Right lobe of liver (tissue), 6 donors: ENCODE data around the gene SLC4A8. TPM values are rescaled to one million over a fixed set of nuclear protein-coding genes. Genes with fewer than 3 reads are reported as not detected.
A peak's percentile ranks its signal among the peaks of the same experiment; 100 is the strongest.

Source experiments
- ATAC-seq, 4 donors: fragments of 200-7000 bp; cut with Tn5 transposase; one replicate each; pipeline ENCODE4 v1.9.1; 2020; ENCODE audit warnings: mild to moderate bottlenecking in 4 of 4, moderate library complexity in 4 of 4
- DNase-seq, 3 donors: peaks; one replicate each; pipeline ENCODE4 v3.0.0-alpha.2; 2020
- H3K27ac ChIP-seq, 3 donors: fragments of 200-600 bp; one replicate each; pipeline ENCODE4 v1.8.0; 2022
- H3K27me3 ChIP-seq, 2 donors: fragments of 200-600 bp; one replicate each; pipeline ENCODE4 v1.8.0; 2022
- H3K36me3 ChIP-seq, 4 donors: fragments of 200-600 bp; sonication (generic) in 1 of 4; one replicate each; pipeline versions ENCODE4 v1.5.1 to v1.8.0; 2017 to 2022; ENCODE audit warnings: control low read depth in 1 of 4
- H3K4me1 ChIP-seq, 4 donors: fragments of 200-600 bp; sonication (generic) in 1 of 4; one replicate each; pipeline versions ENCODE4 v1.5.1 to v1.8.0; 2017 to 2022; ENCODE audit warnings: control low read depth in 1 of 4
- H3K4me3 ChIP-seq, 3 donors: fragments of 200-600 bp; one replicate each; pipeline ENCODE4 v1.8.0; 2022
- H3K9me3 ChIP-seq, 4 donors: fragments of 200-600 bp; sonication (generic) in 1 of 4; one replicate each; pipeline versions ENCODE4 v1.5.1 to v1.8.0; 2017 to 2022; ENCODE audit warnings: control low read depth in 1 of 4
- CTCF ChIP-seq, 4 donors: fragments of 200-600 bp in 3 of 4; fragments of 450-650 bp in 1 of 4; IDR thresholded peaks; one replicate each; pipeline versions ENCODE4 v1.5.1 to v1.8.0; 2016 to 2022; ENCODE audit warnings: antibody characterized with exemption in 4 of 4, mild to moderate bottlenecking in 2 of 4
- POLR2A ChIP-seq: fragments of 450-650 bp; IDR thresholded peaks from one replicate; pipeline ENCODE4 v1.6.1; 2017; ENCODE audit warnings: antibody characterized with exemption, mild to moderate bottlenecking
- WGBS: methylation state at CpG from one replicate; pipeline ENCODE4 v1.1.6; 2018; ENCODE audit warnings: low coverage, low lambda C conversion rate; ENCODE audit not compliant: insufficient coverage; ENCODE audit errors: missing lambda C conversion rate; 5-methylcytosine and 5-hydroxymethylcytosine counted together
- intact Hi-C, 2 donors: fragments of 100-400 bp; cut with DNase I; formaldehyde crosslinking; loops; one replicate each; pipeline versions ENCODE4 v1.11.2 to v1.14.1; 2022
- total RNA-seq, 6 experiments: library from RNA; depleted of rRNA in 2 of 6; stranded (reverse); fragments of >200 nt in 2 of 6; fragmentation: NEBNext Ultra II Directional in 3 of 6; extraction: Animal tissue kit (Norgen Biotek cat#: 25700) in 3 of 6; gene quantifications; one replicate each; pipeline versions ENCODE4 v1.1.0 to v1.2.4, GENCODE V29; 2016 to 2023
- donor health status: DM: no; HTN: yes; CAD: no.
- donor health status: DM: no; HTN: no; CAD: no.
- donor health status: DM: no; HTN: no; CAD: no.
- donor health status: DM: no; HTN: yes; CAD: no.
- donor health status: DM: no; HTN: yes; CAD: no.

SLC4A8 gene
- total RNA-seq, 6 experiments from 2014 or later, result 0.04 to 0.55 (median 0.19) TPM

- 21% methylated on average over 5 of the region's 11 CpGs for WGBS
- no peaks in the 10 kb centered on the region for H3K9me3 ChIP-seq
- ATAC-seq (peak in 1 of 4 donors; percentile 42), DNase-seq (no peak)
- no peak overlapping the region for H3K4me3 ChIP-seq
- H3K36me3 ChIP-seq, result no peaks in the 10 kb centered on the region
- TF ChIP-seq CTCF (IDR thresholded peaks at IDR 0.05) (no peak), POLR2A (no peak)
- intact Hi-C loops, result no loop called here
- no peak overlapping the region for H3K27ac ChIP-seq
- H3K27me3 ChIP-seq, result no peaks in the 10 kb centered on the region
- no peaks in the 10 kb centered on the region for H3K4me1 ChIP-seq
Measured at GRCh38 chr12:51531284-51531977, 106.8 kb downstream of the SLC4A8 start.

- 3% methylated on average over 8 of the region's 11 CpGs for WGBS
- no peak overlapping the region for H3K27ac ChIP-seq
- ATAC-seq, result peak; percentile 93 to 98 (median 96)
Measured at GRCh38 chr12:51531978-51532497, 107.4 kb downstream of the SLC4A8 start.

GRCh38 chr12:51533799-51534198, 109.2 kb downstream of the SLC4A8 start:
- Histone ChIP-seq H3K27ac (no peak overlapping the region), H3K4me3 (no peak overlapping the region), H3K9me3 (no peaks in the 10 kb centered on the region), H3K4me1 (no peaks in the 10 kb centered on the region), H3K36me3 (no peaks in the 10 kb centered on the region), H3K27me3 (no peaks in the 10 kb centered on the region)
- intact Hi-C loops, result no loop called here
- no peak for DNase-seq
- WGBS, result 0% methylated on average over 1 of the region's 1 CpG
- TF ChIP-seq CTCF (IDR thresholded peaks at IDR 0.05) (peak in 2 of 4 donors; percentile 7 to 12), POLR2A (no peak)
- ATAC-seq, result peak in 1 of 4 donors; percentile 39

More at GRCh38 chr12:51531978-51532497, 107.4 kb downstream of the SLC4A8 start:
- Histone ChIP-seq H3K27me3 (no peaks in the 10 kb centered on the region), H3K9me3 (no peaks in the 10 kb centered on the region), H3K4me1 (no peaks in the 10 kb centered on the region), H3K36me3 (no peaks in the 10 kb centered on the region), H3K4me3 (no peak overlapping the region)
- intact Hi-C loops, result no loop called here
- DNase-seq, result peak; percentile 65 to 69 (median 67)
- TF ChIP-seq CTCF (IDR thresholded peaks at IDR 0.05), result peak; percentile 79 to 87 (median 82)
- TF ChIP-seq POLR2A, result no peak

DNA sequence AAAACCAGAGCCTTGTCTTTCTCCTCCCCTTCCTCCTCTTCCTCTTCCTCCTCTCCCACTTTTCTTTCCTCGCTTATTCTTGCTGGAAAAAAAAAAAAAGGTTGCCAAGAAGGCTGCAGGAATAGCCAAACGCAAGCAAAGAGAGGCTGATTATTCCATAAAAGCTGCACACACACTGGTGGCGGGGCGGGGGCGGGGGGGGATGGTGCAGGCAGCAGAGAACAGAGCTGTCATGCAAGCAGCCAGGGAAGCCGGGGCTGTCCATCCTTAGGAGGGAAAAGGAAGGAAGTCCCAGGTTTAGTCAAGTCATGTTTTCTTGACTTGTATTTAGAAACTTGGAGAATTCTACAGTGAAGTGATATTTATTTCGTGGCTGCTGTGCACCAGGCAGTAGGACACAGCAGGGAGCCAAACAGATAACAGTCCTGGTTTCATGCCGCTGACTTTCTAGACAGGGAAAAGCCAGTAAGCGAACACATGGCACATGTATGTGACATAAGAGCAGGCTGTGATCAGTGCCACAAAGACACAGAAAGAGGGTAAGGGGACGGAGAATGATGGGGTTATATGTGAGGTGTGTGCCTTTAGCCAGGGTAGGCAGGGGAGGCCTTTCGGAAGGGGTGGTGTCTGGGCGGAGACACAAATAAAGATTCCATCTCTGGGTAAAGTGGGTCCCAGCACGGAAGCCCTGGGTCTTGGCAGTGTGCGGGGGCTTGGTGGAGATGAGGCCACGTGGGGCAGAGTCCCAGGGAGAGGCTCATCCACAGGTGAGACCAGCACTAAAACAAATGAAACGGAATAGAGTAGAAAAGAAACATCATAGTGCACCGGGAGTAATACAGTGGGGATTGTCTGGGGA, 109.8 kb downstream of the SLC4A8 start:
- TF ChIP-seq CTCF (IDR thresholded peaks at IDR 0.05) (no peak), POLR2A (no peak)
- no peak overlapping the region for H3K27ac ChIP-seq
- H3K9me3 ChIP-seq, result no peaks in the 10 kb centered on the region
- no peaks in the 10 kb centered on the region for H3K36me3 ChIP-seq
- H3K4me1 ChIP-seq, result no peaks in the 10 kb centered on the region
- no peaks in the 10 kb centered on the region for H3K27me3 ChIP-seq
- DNase-seq (no peak), ATAC-seq (no peak)
- no peak overlapping the region for H3K4me3 ChIP-seq
- intact Hi-C loops, result loop anchor here in 1 of 2 donors (5.0 kb wide), 1 partner anchor 112 kb away; the partner anchor contains the start of gene SLC4A8
- WGBS, result 69% methylated on average over 14 of the region's 17 CpGs
